GM18870 (cell line): Measurements from ENCODE around the gene STAT5B.

ENCODE experiments used
- ATAC-seq: cut with Tn5 transposase; IDR thresholded peaks from one replicate; pipeline ENCODE4 v1.9.1; 2021; ENCODE audit warnings: moderate library complexity; ENCODE audit not compliant: unreplicated experiment

STAT5B gene

DNA sequence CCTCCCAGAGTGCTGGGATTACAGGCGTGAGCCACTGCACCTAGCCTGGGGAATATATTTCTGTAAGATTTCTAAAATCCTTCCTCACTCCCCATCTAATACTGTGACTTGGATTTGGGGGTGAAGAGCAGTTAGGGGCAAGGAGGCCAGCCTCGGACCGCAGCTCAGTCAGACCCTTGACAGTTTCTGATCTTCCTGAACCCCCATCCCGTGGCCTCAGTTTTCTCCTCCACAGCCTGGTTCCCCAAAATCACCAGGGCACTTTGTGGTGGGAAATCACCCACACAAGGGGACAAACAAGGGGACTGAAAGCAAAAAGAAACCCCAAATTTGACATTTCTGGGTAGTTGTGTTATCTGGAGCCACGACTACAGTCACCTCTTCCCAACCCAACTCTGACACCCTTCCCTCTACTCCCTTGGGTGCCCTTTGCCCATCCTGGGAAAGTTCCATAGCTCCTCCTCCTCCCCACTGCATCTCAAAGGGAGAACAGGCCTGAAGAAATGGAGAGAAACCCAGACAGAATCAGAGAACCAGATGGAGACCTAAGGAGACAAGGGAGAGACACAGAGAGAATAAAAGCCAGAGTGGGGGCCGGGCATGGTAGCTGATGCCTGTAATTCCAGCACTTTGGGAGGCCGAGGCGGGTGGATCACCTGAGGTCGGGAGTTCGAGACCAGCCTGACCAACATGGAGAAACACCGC lies 9.3 kb upstream of the STAT5B start:
- no peak for ATAC-seq

- no peak for ATAC-seq
These were observed 8.4 kb upstream of the STAT5B start for GRCh38 chr17:42284566-42284965.

GRCh38 chr17:42284024-42284369 lies 7.8 kb upstream of the STAT5B start:
- no peak for ATAC-seq

DNA sequence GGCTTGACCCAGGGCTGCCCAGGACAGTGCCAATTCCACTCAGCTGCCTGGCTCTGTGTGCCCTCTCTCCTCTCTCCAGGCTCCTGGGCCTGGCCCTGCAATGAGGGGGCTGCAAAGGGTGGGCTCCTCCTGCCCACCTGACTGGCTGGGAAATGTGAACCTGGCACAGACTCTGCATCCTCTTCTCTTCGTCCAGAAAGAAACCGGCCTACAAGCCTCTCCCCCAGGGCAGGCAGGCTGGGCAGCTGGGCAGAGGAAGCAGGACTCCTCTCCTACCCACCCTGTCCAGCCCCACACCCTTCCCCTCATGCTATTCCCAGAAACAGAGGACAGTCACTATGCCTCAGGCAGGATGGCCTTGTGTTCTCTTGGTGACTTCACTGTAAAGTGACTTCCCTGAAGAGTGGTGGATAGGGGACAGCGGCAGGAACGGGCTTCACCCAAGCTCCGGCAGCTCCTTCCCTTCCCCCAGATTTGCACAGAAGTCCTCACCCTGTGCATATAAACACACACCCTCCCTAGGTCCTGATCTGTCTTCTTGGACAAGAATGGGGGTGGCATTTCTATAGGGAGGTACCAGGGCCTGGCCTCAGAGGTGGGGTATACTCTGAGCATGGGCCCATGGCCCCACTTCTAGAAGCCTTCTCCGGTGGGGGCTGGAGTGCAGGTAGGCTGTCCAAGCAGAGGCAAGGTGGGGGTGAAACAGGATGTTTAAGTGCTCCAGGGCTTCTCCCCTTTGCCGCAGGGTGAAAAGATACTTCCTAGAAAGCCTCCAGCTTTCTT lies 7.2 kb upstream of the STAT5B start:
- no peak for ATAC-seq

- ATAC-seq: no peak
These were observed 6.4 kb upstream of the STAT5B start for GRCh38 chr17:42282478-42283080.

DNA sequence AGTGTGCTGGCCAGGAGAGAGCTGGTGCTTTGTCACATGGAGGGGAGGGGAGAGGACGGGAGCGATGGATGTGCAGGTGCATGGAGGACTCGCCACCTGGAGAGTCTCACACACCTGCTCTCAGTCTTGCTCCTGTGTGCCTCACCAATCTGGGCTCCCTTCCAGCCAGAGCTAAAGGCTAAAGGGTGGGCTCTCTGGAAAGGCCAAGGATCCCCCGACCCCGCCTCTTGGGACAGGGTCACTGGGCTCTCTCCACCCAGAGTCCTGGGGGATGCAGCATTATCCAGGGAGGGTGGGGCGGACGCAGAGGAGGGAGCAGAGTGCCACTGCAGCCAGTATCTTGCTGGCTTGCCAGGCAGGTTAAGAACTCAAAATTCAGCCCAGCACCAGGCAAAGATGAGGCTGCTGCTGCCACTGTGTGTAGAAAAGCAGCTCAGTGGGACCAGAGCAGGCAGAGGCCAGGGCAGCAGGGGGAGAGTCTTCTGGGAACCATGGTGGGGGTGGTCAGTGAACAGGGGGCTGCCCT lies 5.4 kb upstream of the STAT5B start:
- no peak for ATAC-seq

DNA sequence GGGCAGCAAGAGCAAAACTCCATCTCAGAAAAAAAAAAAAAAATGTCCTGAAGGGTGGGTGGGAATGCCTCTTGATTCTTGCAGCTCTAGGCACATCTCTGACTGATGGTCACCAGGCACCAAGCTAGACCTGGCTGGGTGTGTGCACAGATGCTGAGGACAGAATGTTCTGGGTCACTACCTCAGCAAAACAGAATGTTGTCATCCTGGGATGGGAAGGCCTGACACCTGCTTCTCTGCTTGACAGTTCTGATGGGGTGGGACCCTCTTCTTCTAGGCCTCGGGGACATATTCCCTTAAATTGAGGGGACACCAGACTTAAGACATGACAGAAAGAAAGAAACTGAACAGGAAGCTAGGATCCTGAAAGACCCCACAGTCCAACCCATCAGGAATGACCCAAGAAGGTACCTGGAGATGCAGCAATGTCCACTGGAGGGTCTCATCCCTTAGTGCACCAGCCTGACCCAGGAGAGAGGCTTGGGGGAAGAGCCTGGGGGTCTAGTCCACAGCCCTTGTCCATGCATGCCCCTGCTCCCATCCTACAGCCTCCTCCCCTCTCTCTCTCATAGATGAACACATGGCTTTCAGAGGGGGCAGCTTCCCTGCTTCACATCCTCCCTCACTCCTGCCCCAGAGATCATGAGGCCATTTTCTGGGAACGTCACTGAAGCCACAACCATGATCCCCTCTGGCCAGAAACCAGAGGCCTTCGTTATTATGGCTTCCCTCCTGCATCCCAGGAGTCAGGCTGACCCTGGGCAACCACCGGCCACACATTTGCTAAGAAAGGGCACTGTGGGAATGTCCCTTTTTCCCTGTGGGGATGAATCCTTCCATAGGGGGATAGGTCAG lies 3.8 kb upstream of the STAT5B start:
- ATAC-seq: no peak

- ATAC-seq: no peak
These were observed 1.1 kb upstream of the STAT5B start for GRCh38 chr17:42277342-42277712.

GRCh38 chr17:42276609-42277341 lies 584 bp upstream of the STAT5B start:
- ATAC-seq: no peak

DNA sequence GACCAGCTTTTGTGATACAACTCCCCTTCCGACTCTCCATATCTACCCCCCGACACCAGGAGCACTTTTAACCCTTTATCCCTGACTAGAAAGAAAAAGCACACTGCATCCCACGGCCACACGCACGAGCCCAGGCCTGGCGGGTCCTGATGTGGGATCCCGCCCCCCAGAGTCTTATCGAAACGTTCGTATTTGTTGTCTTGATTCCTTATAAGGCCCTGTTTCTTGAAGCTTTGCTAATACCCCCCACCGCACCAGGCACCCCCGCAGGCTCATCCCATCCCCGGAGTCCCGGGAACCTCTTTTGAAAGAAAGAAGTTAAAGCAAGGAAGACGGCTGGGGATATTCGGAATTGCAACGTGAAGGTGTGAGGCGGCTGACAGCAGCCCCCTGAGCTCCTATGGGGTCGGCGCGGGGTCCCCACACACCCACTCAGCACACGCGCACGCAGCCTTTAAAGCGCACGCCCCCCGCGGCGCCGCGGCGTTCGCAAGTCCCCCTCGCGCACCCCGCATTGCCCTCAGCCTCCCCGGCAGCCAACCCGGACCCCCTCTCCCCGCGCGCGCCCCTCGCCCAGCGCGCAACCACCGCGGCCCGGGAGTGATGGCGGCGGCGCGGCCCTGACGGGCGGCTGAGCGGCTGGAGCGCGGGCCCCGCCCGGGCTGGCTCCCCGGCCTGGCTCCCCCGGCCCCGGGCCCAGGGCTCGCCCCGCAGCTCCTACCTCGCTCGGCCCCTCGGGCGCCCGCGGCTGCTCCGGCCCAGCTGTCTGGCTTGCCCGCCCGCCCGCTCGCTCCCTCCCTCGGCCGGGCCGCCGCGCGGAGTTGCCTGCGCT lies 448 bp downstream of the STAT5B start:
- ATAC-seq: no peak

GRCh38 chr17:42274812-42275526 lies 1.2 kb downstream of the STAT5B start:
- ATAC-seq: no peak

DNA sequence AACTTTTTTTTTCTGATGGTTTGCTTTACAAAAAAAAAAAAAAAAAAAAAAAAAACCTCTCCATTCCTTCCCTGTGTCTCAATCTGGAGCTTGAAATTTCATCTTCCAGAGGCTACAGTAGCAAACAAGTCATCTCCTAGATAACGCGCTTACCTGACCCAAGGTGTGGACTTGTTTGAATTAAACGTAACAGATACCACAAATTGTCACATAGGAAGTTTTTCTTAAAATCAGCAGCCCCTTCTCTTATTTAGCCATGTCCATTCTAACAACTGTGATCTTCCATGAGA lies 2.0 kb downstream of the STAT5B start:
- ATAC-seq: no peak

DNA sequence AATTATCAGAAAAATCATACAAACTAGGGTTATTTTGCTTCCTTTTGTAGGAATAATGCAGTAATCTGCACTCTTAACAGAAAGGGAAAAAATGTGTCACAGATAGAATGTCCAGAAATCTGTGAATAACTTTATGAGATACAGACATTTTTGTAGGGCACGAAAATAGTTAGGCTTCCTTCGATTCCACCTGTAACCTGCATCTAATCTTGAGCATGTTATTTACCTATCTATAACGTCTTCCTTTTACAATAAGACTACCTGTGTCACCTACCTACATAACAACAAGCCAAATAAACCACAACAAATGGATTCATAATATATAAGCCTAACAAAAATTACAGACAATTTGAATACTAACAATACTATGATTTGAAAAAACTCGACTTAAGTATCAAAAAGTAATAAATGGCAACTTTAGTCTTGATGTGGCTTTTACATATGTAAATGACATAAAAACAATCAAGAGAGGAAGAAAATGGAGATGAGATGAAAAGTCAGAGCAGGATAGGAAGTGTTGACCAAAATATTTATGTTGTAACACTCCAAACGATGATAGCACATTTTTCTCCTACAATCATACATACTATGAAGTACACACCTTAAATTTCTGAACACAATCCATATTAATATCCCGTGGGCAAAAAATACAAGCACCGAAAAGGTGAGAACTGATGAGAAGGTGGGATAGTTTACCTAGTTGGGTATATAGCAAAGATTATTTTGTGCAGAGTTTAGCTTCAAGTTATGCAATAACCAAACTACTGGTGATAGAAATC lies 2.5 kb downstream of the STAT5B start:
- no peak for ATAC-seq

DNA sequence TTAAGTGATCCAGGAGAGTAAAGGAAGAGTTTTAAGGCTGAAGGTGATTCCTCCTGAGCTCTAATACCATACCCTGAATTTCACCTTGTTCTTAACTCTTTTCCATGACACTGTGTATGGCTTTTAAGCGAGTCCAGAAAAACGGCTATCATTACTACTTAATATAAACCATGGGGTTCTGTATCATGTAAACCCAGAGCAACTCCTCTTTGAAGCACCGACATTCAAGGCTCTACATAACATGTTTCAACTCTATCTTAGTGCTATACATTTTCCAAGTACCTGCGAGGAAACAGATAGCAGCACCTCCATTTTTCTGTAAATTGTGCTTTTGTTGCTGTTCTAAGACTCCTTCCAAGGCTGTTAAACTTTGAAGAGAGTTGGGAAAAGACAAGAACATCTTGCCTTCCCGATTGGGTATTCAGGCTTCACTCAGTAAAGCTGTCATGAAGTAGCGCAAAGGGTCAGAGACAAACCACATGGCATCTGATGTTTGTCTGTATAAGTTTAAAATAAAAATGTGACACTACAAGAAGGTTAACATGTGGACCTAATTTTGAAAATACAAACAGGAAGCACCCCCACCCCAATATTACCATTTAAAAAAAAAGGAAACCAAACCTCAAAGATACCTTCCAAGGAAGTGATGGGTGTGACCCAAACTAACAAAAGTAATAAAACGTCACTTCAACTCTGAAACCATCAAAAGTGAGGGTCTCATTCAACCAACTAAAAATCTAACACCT lies 3.9 kb downstream of the STAT5B start:
- no peak for ATAC-seq

- ATAC-seq: no peak
These were observed 4.5 kb downstream of the STAT5B start for GRCh38 chr17:42271779-42272035.

- ATAC-seq: no peak
These were observed 5.0 kb downstream of the STAT5B start for GRCh38 chr17:42271006-42271778.

DNA sequence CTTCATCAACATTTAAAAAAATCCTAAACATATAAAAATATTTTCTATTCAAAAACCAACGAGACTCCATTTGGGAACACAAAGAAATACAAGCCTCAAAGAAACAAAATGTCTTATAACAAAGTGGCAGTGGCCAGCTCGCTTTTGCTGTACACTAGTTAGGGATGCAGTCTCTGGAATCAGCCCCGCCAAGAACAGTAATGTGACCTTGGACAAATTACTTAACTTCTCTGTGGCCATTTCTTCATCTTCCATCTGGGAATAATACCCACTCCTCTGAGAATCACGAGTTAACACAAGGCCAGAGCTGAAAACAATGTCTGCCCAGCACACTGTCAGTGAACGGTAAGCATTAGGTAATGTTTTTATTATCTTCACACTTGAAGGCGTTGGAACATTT lies 5.6 kb downstream of the STAT5B start:
- no peak for ATAC-seq
